ENCODE results near the gene WDR18. TPM values are rescaled to one million over a fixed set of nuclear protein-coding genes. Genes with fewer than 3 reads are reported as not detected.

The WDR18 gene
- total and polyA plus RNA-seq, 4 donors = 24.3 to 45.3 (median 37.7) TPM

- Histone ChIP-seq H3K27me3 (ENCODE audit: control insufficient read depth in 4 of 4, insufficient read depth in 4 of 4, low read length in 3 of 4) (no peaks in the 10 kb centered on the region), H3K27ac (ENCODE audit: low read depth in 1 of 2, low read length in 2 of 2) (no peak overlapping the region), H3K9me3 (ENCODE audit: control insufficient read depth in 4 of 4, low read length in 3 of 4) (peaks cover 2 to 5% (median 4%) of the 10 kb centered on the region in 4 donors), H3K4me3 (ENCODE audit: low read depth in 1 of 3, low read length in 3 of 3) (no peak overlapping the region), H3K4me1 (ENCODE audit: control insufficient read depth in 4 of 4, insufficient read depth in 4 of 4, low read length in 3 of 4) (no peaks in the 10 kb centered on the region), H3K9ac (ENCODE audit: low read depth in 1 of 2, low read length in 2 of 2) (no peak overlapping the region), H3K36me3 (ENCODE audit: control insufficient read depth in 4 of 4, insufficient read depth in 3 of 4, low read depth in 1 of 4, low read length in 3 of 4) (peaks cover 3 to 9% (median 8%) of the 10 kb centered on the region in 4 donors)
- no peak for TF ChIP-seq SP1 (IDR thresholded peaks at IDR 0.05)
- TF ChIP-seq HNF4A (conservative IDR thresholded peaks at IDR 0.05) = no peak
- TF ChIP-seq REST (IDR thresholded peaks at IDR 0.05) = no peak
- TF ChIP-seq GABPA (IDR thresholded peaks at IDR 0.05 in 1 of 2, conservative IDR thresholded peaks at IDR 0.05 in 1 of 2) = no peak
- no peak for TF ChIP-seq FOXA1 (IDR thresholded peaks at IDR 0.05)
- no peak for TF ChIP-seq RXRA (IDR thresholded peaks at IDR 0.05)
- no peak for TF ChIP-seq CTCF (IDR thresholded peaks at IDR 0.05; ENCODE audit: low read depth, low read length, missing input control)
- no peak for TF ChIP-seq TAF1 (conservative IDR thresholded peaks at IDR 0.05)
- TF ChIP-seq NR2F2 (IDR thresholded peaks at IDR 0.05) = no peak
- no peak for TF ChIP-seq RAD21 (IDR thresholded peaks at IDR 0.05)
- no peak for TF ChIP-seq ZBTB33 (IDR thresholded peaks at IDR 0.05)
- TF ChIP-seq EGR1 (IDR thresholded peaks at IDR 0.05; ENCODE audit: low read depth in 2 of 2) = no peak
- no peak for TF ChIP-seq YY1 (IDR thresholded peaks at IDR 0.05)
- TF ChIP-seq HNF4G (IDR thresholded peaks at IDR 0.05) = no peak
- TF ChIP-seq FOXA2 (IDR thresholded peaks at IDR 0.05) = no peak
- no peak for TF ChIP-seq MAX (IDR thresholded peaks at IDR 0.05)
- no peak for TF ChIP-seq ATF3 (IDR thresholded peaks at IDR 0.05)
- TF ChIP-seq JUND (IDR thresholded peaks at IDR 0.05) = no peak
- WGBS = 91% methylated on average over 29 of the region's 29 CpGs
- no peak for DNase-seq (ENCODE audit: low spot score)
Observed at GRCh38 chr19:973726-974563, 10.2 kb upstream of the WDR18 start.
